ENCODE results near the gene FICD. TPM values are rescaled to one million over a fixed set of nuclear protein-coding genes. Genes with fewer than 3 reads are reported as not detected.

FICD gene
- total and polyA plus RNA-seq, 4 donors = 3.5 to 17.1 (median 7.1) TPM

DNA sequence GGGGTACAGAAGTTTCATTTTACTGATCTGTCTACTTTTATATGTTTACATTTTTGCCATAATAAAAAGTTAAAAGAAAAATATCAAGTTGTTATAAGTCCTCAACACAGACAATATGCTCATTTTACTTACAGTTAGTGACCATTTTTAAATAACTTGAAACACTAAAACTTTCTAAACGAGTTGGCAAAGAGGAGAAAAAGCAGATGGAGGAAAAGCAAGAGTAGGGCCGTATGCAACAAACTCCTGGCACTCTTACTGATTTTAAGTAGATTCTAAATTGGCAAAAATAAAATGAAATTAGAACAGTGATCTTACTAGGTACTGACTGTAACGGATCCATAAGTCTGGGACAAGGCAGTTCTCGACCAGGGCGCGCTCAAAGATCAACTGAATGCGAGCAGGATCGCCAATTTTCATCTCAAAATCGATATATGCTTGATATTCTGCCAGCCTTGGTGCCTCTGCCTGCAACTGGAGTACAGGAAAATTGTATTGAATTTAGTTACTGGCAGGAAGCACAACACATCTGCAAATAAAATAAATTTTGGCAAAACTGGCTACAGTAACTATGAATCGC is 23.6 kb downstream of the FICD start:
- Histone ChIP-seq H3K27me3 (ENCODE audit: control insufficient read depth in 3 of 3, insufficient read depth in 3 of 3, low read length in 2 of 3) (no peaks in the 10 kb centered on the region), H3K9me3 (ENCODE audit: control insufficient read depth in 4 of 4, insufficient read depth in 3 of 4, low read length in 3 of 4) (no peaks in the 10 kb centered on the region), H3K4me3 (no peak overlapping the region), H3K4me1 (ENCODE audit: control insufficient read depth in 5 of 5, insufficient read depth in 5 of 5, low read length in 5 of 5) (peaks cover 0 to 8% (median 0%) of the 10 kb centered on the region in 5 donors), H3K36me3 (ENCODE audit: control insufficient read depth in 4 of 4, insufficient read depth in 4 of 4, low read length in 4 of 4) (peaks cover 25 to 41% (median 28%) of the 10 kb centered on the region in 4 donors), H3K27ac (ENCODE audit: low read depth in 1 of 2, low read length in 1 of 2) (no peak overlapping the region), H3K9ac (ENCODE audit: insufficient read depth in 1 of 2, low read length in 2 of 2) (no peak overlapping the region)
- DNase-seq = peak in 1 of 3 donors; percentile 12
- 92% methylated on average over 10 of the region's 10 CpGs for WGBS, 2 donors
- no peak for ATAC-seq (ENCODE audit: insufficient read depth, low FRiP score)
- TF ChIP-seq, protein P1, sequence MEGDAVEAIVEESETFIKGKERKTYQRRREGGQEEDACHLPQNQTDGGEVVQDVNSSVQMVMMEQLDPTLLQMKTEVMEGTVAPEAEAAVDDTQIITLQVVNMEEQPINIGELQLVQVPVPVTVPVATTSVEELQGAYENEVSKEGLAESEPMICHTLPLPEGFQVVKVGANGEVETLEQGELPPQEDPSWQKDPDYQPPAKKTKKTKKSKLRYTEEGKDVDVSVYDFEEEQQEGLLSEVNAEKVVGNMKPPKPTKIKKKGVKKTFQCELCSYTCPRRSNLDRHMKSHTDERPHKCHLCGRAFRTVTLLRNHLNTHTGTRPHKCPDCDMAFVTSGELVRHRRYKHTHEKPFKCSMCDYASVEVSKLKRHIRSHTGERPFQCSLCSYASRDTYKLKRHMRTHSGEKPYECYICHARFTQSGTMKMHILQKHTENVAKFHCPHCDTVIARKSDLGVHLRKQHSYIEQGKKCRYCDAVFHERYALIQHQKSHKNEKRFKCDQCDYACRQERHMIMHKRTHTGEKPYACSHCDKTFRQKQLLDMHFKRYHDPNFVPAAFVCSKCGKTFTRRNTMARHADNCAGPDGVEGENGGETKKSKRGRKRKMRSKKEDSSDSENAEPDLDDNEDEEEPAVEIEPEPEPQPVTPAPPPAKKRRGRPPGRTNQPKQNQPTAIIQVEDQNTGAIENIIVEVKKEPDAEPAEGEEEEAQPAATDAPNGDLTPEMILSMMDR (IDR thresholded peaks at IDR 0.05; ENCODE audit: control extremely low read depth, extremely low read depth) = no peak

DNA sequence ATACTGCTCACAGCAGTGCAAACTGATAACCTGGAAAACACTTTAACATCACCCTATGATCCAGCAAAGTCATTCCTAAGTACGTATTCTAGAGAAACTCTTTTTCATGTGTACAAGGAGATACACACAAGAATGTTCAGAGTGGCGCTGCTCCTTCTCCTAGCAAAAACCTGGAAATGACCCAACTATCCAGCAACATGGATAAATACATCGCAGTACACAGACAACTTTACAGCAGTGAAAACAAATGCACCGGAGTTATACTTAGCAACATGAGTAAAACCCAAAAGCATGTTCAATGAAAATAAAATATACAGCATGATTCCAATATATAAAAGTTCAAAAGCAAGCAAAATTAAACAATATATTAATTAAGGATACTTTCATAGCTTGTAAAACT is 27.2 kb downstream of the FICD start:
- H3K4me3 ChIP-seq = no peak overlapping the region
- peaks cover 23 to 47% (median 28%) of the 10 kb centered on the region in 4 donors for H3K36me3 ChIP-seq (ENCODE audit: control insufficient read depth in 4 of 4, insufficient read depth in 4 of 4, low read length in 4 of 4)
- H3K9me3 ChIP-seq (ENCODE audit: control insufficient read depth in 4 of 4, insufficient read depth in 3 of 4, low read length in 3 of 4) = no peaks in the 10 kb centered on the region
- H3K27me3 ChIP-seq (ENCODE audit: control insufficient read depth in 3 of 3, insufficient read depth in 3 of 3, low read length in 2 of 3) = no peaks in the 10 kb centered on the region
- WGBS, 2 donors = 92% methylated on average over 4 of the region's 4 CpGs
- H3K27ac ChIP-seq (ENCODE audit: low read depth in 1 of 2, low read length in 1 of 2) = no peak overlapping the region
- no peak overlapping the region for H3K9ac ChIP-seq (ENCODE audit: insufficient read depth in 1 of 2, low read length in 2 of 2)
- H3K4me1 ChIP-seq (ENCODE audit: control insufficient read depth in 5 of 5, insufficient read depth in 5 of 5, low read length in 5 of 5) = peaks cover 0 to 8% (median 0%) of the 10 kb centered on the region in 5 donors
- DNase-seq = no peak
- no peak for ATAC-seq (ENCODE audit: insufficient read depth, low FRiP score)
- TF ChIP-seq, protein P1 (IDR thresholded peaks at IDR 0.05; ENCODE audit: control extremely low read depth, extremely low read depth) = no peak

DNA sequence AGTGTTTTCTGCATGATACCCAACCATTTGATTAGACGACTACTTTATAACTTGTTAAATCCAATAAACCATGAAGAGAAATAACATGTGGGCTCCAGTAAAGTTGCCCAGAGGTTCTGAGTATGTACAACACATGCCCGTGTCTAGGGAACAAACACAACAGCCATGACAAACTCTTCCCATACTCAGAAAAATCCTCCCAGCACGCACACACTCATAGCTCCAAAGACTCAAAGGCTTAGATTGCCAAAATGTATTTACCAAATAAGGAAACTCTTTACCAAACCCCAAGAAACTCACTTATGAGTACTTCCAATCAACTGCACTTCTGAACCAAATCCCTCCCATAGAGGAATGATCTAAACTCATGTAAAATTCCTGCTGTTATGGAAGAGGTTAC is 28.6 kb downstream of the FICD start:
- DNase-seq = no peak
- Histone ChIP-seq H3K4me3 (no peak overlapping the region), H3K27ac (ENCODE audit: low read depth in 1 of 2, low read length in 1 of 2) (no peak overlapping the region), H3K4me1 (ENCODE audit: control insufficient read depth in 5 of 5, insufficient read depth in 5 of 5, low read length in 5 of 5) (peaks cover 0 to 8% (median 0%) of the 10 kb centered on the region in 5 donors), H3K9ac (ENCODE audit: insufficient read depth in 1 of 2, low read length in 2 of 2) (no peak overlapping the region), H3K36me3 (ENCODE audit: control insufficient read depth in 4 of 4, insufficient read depth in 4 of 4, low read length in 4 of 4) (peaks cover 18 to 50% (median 27%) of the 10 kb centered on the region in 4 donors), H3K27me3 (ENCODE audit: control insufficient read depth in 3 of 3, insufficient read depth in 3 of 3, low read length in 2 of 3) (no peaks in the 10 kb centered on the region), H3K9me3 (ENCODE audit: control insufficient read depth in 4 of 4, insufficient read depth in 3 of 4, low read length in 3 of 4) (no peaks in the 10 kb centered on the region)
- no peak for ATAC-seq (ENCODE audit: insufficient read depth, low FRiP score)
- TF ChIP-seq, protein P1 (IDR thresholded peaks at IDR 0.05; ENCODE audit: control extremely low read depth, extremely low read depth) = no peak
- 95 to 98% methylated on average over 3 of the region's 3 CpGs for WGBS, 2 donors

DNA sequence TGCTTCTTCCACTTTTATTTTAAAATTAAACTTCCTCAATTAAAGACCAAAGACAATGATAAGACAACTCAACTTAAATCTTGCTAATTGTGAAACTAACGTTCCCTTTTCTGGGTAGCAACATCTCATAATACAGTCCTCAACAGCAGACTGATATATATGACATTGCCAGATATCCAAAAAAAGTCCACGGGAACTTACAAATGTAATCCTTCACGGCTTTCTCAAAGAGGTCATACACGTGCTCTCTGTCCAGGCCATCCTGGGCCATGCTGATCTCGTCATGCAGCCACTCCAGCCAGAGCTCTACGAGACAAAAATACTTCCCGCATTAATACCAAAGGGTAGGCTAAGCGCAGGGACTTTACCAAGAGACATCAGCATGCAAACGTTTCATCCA is 32.6 kb downstream of the FICD start:
- no peak for ATAC-seq (ENCODE audit: insufficient read depth, low FRiP score)

More for the DNA sequence above, 32.6 kb downstream of the FICD start:
- 58 to 78% methylated on average over 9 of the region's 9 CpGs for WGBS, 2 donors
- Histone ChIP-seq H3K4me1 (ENCODE audit: control insufficient read depth in 5 of 5, insufficient read depth in 5 of 5, low read length in 5 of 5) (no peaks in the 10 kb centered on the region), H3K27ac (ENCODE audit: low read depth in 1 of 2, low read length in 1 of 2) (no peak overlapping the region), H3K9me3 (ENCODE audit: control insufficient read depth in 4 of 4, insufficient read depth in 3 of 4, low read length in 3 of 4) (no peaks in the 10 kb centered on the region), H3K9ac (ENCODE audit: insufficient read depth in 1 of 2, low read length in 2 of 2) (no peak overlapping the region), H3K4me3 (no peak overlapping the region), H3K36me3 (ENCODE audit: control insufficient read depth in 4 of 4, insufficient read depth in 4 of 4, low read length in 4 of 4) (peaks cover 17 to 54% (median 30%) of the 10 kb centered on the region in 4 donors), H3K27me3 (ENCODE audit: control insufficient read depth in 3 of 3, insufficient read depth in 3 of 3, low read length in 2 of 3) (no peaks in the 10 kb centered on the region)
- TF ChIP-seq, protein P1 (IDR thresholded peaks at IDR 0.05; ENCODE audit: control extremely low read depth, extremely low read depth) = no peak
- no peak for DNase-seq
